Left renal cortex interstitium (tissue), 4 donors: ENCODE measurements around the gene ZBTB20. TPM values are rescaled to one million over a fixed set of nuclear protein-coding genes. Genes with fewer than 3 reads are reported as not detected.

ENCODE experiments used
- DNase-seq, 4 donors: peaks; one replicate each; pipeline ENCODE4 v3.0.0-alpha.2; 2013; ENCODE audit warnings: low read depth in 4 of 4, low spot score in 2 of 4, missing footprints in 1 of 4
- polyA plus RNA-seq, 4 donors: library from polyadenylated mRNA; unstranded; fragments of 120-200 nt; gene quantifications; one replicate each; pipeline ENCODE4 v1.2.1, GENCODE V29; 2013; ENCODE audit not compliant: insufficient read length in 4 of 4

Gene ZBTB20
- polyA plus RNA-seq, 4 donors = 4.5 to 6.5 (median 5.8) TPM

GRCh38 chr3:114405202-114405990 is 741.7 kb downstream of the ZBTB20 start:
- no peak for DNase-seq

GRCh38 chr3:114404590-114404989 is 742.5 kb downstream of the ZBTB20 start:
- DNase-seq = no peak

GRCh38 chr3:114402838-114403237 is 744.2 kb downstream of the ZBTB20 start:
- no peak for DNase-seq

GRCh38 chr3:114401346-114401745 is 745.7 kb downstream of the ZBTB20 start:
- DNase-seq = no peak

GRCh38 chr3:114400371-114400770 is 746.7 kb downstream of the ZBTB20 start:
- DNase-seq = no peak

GRCh38 chr3:114394551-114394950 is 752.5 kb downstream of the ZBTB20 start:
- DNase-seq = no peak

GRCh38 chr3:114393367-114394072 is 753.6 kb downstream of the ZBTB20 start:
- DNase-seq = no peak

- no peak for DNase-seq
Observed at GRCh38 chr3:114392831-114393230, 754.3 kb downstream of the ZBTB20 start.

GRCh38 chr3:114389156-114389555 is 757.9 kb downstream of the ZBTB20 start:
- no peak for DNase-seq

GRCh38 chr3:114384558-114384903 is 762.6 kb downstream of the ZBTB20 start:
- DNase-seq = no peak

- peak in 2 of 4 donors; percentile 70 to 76 for DNase-seq
Observed at GRCh38 chr3:114383875-114384557, 763.1 kb downstream of the ZBTB20 start.

- DNase-seq = no peak
Observed at GRCh38 chr3:114380233-114380651, 766.8 kb downstream of the ZBTB20 start.

- no peak for DNase-seq
Observed at GRCh38 chr3:114379266-114379665, 767.8 kb downstream of the ZBTB20 start.

GRCh38 chr3:114378760-114379159 is 768.3 kb downstream of the ZBTB20 start:
- DNase-seq = no peak

- no peak for DNase-seq
Observed at GRCh38 chr3:114377426-114377825, 769.7 kb downstream of the ZBTB20 start.

- DNase-seq = no peak
Observed at GRCh38 chr3:114376516-114377185, 770.4 kb downstream of the ZBTB20 start.

GRCh38 chr3:114375608-114376421 is 771.3 kb downstream of the ZBTB20 start:
- no peak for DNase-seq

- no peak for DNase-seq
Observed at GRCh38 chr3:114374433-114374990, 772.6 kb downstream of the ZBTB20 start.

GRCh38 chr3:114370537-114371174 is 776.4 kb downstream of the ZBTB20 start:
- no peak for DNase-seq
